Uterus (tissue), 4 donors: Measurements from ENCODE around the gene IKBIP. TPM values are rescaled to one million over a fixed set of nuclear protein-coding genes. Genes with fewer than 3 reads are reported as not detected.
A peak's percentile ranks its signal among the peaks of the same experiment; 100 is the strongest.

ENCODE experiments used
- DNase-seq, 2 donors: peaks; one replicate each; pipeline ENCODE4 v3.0.0-alpha.2; 2019 to 2020
- H3K27ac ChIP-seq, 2 donors: fragments of 200-600 bp; sonication (generic); 1 replicate in 1 of 2; 2 replicates in 1 of 2; pipeline ENCODE4 v1.5.1; 2016 to 2018
- H3K27me3 ChIP-seq, 2 donors: fragments of 200-600 bp; sonication (generic); one replicate each; pipeline ENCODE4 v1.5.1; 2018 to 2019; ENCODE audit warnings: control low read depth in 1 of 2
- H3K36me3 ChIP-seq, 2 donors: fragments of 200-600 bp; sonication (generic); one replicate each; pipeline ENCODE4 v1.5.1; 2019; ENCODE audit warnings: control low read depth in 1 of 2
- H3K4me1 ChIP-seq, 2 donors: fragments of 200-600 bp; sonication (generic); one replicate each; pipeline ENCODE4 v1.5.1; 2018 to 2019; ENCODE audit warnings: control low read depth in 1 of 2
- H3K4me3 ChIP-seq, 2 donors: fragments of 200-600 bp; sonication (generic); 1 replicate in 1 of 2; 2 replicates in 1 of 2; pipeline ENCODE4 v1.5.1; 2018 to 2019; ENCODE audit warnings: mild to moderate bottlenecking in 1 of 2
- H3K9me3 ChIP-seq, 2 donors: fragments of 200-600 bp; sonication (generic); one replicate each; pipeline ENCODE4 v1.5.1; 2019; ENCODE audit warnings: control low read depth in 1 of 2
- CTCF ChIP-seq, 4 experiments: fragments of 200-600 bp in 2 of 4; fragments of 450-650 bp in 2 of 4; sonication (generic) in 2 of 4; IDR thresholded peaks; one replicate each; pipeline ENCODE4 v1.5.1; 2016 to 2019; ENCODE audit warnings: antibody characterized with exemption in 4 of 4, mild to moderate bottlenecking in 2 of 4, moderate library complexity in 1 of 4
- POLR2A ChIP-seq, 2 donors: fragments of 450-650 bp; IDR thresholded peaks; one replicate each; pipeline ENCODE4 v1.6.1; 2016; ENCODE audit warnings: antibody characterized with exemption in 2 of 2, mild to moderate bottlenecking in 1 of 2, moderate library complexity in 1 of 2
- intact Hi-C: fragments of 100-400 bp; cut with DNase I; formaldehyde crosslinking; loops from one replicate; pipeline ENCODE4 v1.15.1; 2023; ENCODE audit warnings: low total_unique reads
- total RNA-seq, 4 donors: library from RNA; depleted of rRNA in 3 of 4; stranded (reverse); fragments of >200 nt in 3 of 4; gene quantifications; one replicate each; pipeline versions ENCODE4 v1.1.0 to v1.2.4, GENCODE V29; 2014 to 2023
- donor health status: DM: yes; HTN: yes; CAD: no.

IKBIP gene
- total RNA-seq, 4 donors from 2014 or later = 11.8 to 37.3 (median 18.0) TPM

- no peak for DNase-seq
- H3K36me3 ChIP-seq = no peaks in the 10 kb centered on the region
These were observed 15.9 kb upstream of the IKBIP start for GRCh38 chr12:98660521-98660920.

GRCh38 chr12:98656289-98657101 is 11.9 kb upstream of the IKBIP start:
- H3K4me1 ChIP-seq = no peaks in the 10 kb centered on the region
- no peak for DNase-seq
- no peaks in the 10 kb centered on the region for H3K9me3 ChIP-seq
- intact Hi-C loops = no loop called here
- no peak overlapping the region for H3K27ac ChIP-seq
- no peak for TF ChIP-seq POLR2A (IDR thresholded peaks at IDR 0.05)
- no peak for TF ChIP-seq CTCF (IDR thresholded peaks at IDR 0.05)
- H3K4me3 ChIP-seq = no peak overlapping the region
- H3K36me3 ChIP-seq = no peaks in the 10 kb centered on the region
- H3K27me3 ChIP-seq = no peaks in the 10 kb centered on the region

More at GRCh38 chr12:98660521-98660920, 15.9 kb upstream of the IKBIP start:
- TF ChIP-seq CTCF (IDR thresholded peaks at IDR 0.05) = no peak
- no peak for TF ChIP-seq POLR2A (IDR thresholded peaks at IDR 0.05)
- intact Hi-C loops = no loop called here
- no peak overlapping the region for H3K4me3 ChIP-seq
- H3K4me1 ChIP-seq = no peaks in the 10 kb centered on the region
- no peak overlapping the region for H3K27ac ChIP-seq
- H3K27me3 ChIP-seq = no peaks in the 10 kb centered on the region
- no peaks in the 10 kb centered on the region for H3K9me3 ChIP-seq

GRCh38 chr12:98653866-98654493 is 9.4 kb upstream of the IKBIP start:
- no peaks in the 10 kb centered on the region for H3K27me3 ChIP-seq
- H3K27ac ChIP-seq = no peak overlapping the region
- TF ChIP-seq POLR2A (IDR thresholded peaks at IDR 0.05) = no peak
- peak; percentile 40 to 56 (median 50) for TF ChIP-seq CTCF (IDR thresholded peaks at IDR 0.05)
- H3K9me3 ChIP-seq = no peaks in the 10 kb centered on the region
- intact Hi-C loops = no loop called here
- H3K4me3 ChIP-seq = no peak overlapping the region
- no peak for DNase-seq
- H3K36me3 ChIP-seq = no peaks in the 10 kb centered on the region
- no peaks in the 10 kb centered on the region for H3K4me1 ChIP-seq

GRCh38 chr12:98651328-98651727 is 6.7 kb upstream of the IKBIP start:
- DNase-seq = no peak
- no peaks in the 10 kb centered on the region for H3K4me1 ChIP-seq
- intact Hi-C loops = no loop called here
- TF ChIP-seq CTCF (IDR thresholded peaks at IDR 0.05) = no peak
- TF ChIP-seq POLR2A (IDR thresholded peaks at IDR 0.05) = no peak
- H3K27me3 ChIP-seq = no peaks in the 10 kb centered on the region
- no peaks in the 10 kb centered on the region for H3K9me3 ChIP-seq
- H3K36me3 ChIP-seq = no peaks in the 10 kb centered on the region
- H3K4me3 ChIP-seq = no peak overlapping the region
- H3K27ac ChIP-seq = no peak overlapping the region
